Thyroid gland (tissue), 4 donors: ENCODE measurements around the gene RREB1.

ENCODE experiments used
- POLR2A ChIP-seq, 2 donors: fragments of 450-650 bp; IDR thresholded peaks; one replicate each; pipeline ENCODE4 v1.6.1; 2017; ENCODE audit warnings: antibody characterized with exemption in 2 of 2, mild to moderate bottlenecking in 2 of 2, moderate library complexity in 1 of 2
- TF ChIP-seq, protein P1 (sequence below), 6 experiments: fragments of 200-600 bp in 3 of 6; fragments of 450-650 bp in 3 of 6; sonication (generic) in 3 of 6; IDR thresholded peaks; one replicate each; pipeline ENCODE4 v1.5.1; 2016 to 2019; ENCODE audit warnings: antibody characterized with exemption in 6 of 6, mild to moderate bottlenecking in 2 of 6, inconsistent platforms in 1 of 6, moderate library complexity in 1 of 6

DNA sequence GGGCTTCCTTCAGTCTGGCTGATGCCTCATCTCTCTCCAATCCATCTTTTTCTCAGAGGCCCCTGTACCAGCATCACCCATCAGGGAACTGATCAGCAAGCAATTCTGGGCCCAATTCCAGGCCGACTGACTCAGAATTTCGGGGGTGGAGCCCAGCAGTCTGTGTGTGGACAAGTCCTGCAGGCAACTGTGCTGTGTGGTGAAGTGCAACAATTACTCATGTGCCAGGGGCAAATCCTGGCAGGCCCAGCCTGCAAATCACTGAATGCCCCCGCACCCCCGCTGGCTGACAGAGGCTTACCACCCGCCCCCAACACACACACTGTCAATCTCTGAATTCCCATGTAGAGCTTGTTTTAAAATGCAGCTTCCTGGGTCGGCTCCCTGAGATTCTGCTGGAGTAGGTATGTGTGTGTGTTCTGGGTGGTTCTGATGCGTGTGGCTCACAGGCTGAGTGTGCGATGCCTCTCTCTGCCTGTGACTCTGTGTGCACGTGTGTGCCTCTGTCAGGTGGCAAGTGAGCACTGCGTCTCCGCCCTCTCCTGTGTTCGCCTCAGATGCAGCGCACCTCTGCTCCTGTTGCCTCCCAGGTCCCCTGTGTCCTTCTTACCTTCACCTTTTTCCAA lies 159.8 kb downstream of the RREB1 start:
- TF ChIP-seq, protein P1, sequence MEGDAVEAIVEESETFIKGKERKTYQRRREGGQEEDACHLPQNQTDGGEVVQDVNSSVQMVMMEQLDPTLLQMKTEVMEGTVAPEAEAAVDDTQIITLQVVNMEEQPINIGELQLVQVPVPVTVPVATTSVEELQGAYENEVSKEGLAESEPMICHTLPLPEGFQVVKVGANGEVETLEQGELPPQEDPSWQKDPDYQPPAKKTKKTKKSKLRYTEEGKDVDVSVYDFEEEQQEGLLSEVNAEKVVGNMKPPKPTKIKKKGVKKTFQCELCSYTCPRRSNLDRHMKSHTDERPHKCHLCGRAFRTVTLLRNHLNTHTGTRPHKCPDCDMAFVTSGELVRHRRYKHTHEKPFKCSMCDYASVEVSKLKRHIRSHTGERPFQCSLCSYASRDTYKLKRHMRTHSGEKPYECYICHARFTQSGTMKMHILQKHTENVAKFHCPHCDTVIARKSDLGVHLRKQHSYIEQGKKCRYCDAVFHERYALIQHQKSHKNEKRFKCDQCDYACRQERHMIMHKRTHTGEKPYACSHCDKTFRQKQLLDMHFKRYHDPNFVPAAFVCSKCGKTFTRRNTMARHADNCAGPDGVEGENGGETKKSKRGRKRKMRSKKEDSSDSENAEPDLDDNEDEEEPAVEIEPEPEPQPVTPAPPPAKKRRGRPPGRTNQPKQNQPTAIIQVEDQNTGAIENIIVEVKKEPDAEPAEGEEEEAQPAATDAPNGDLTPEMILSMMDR (IDR thresholded peaks at IDR 0.05): no peak
- no peak for TF ChIP-seq POLR2A (IDR thresholded peaks at IDR 0.05)
